GM19328 (cell line): Measurements from ENCODE around the gene HAGHL.
"Not testable (repeated sequence)": the region's sequence is repeated elsewhere in the genome, so short reads cannot be mapped to it uniquely, and the experiment has no call there.

Experiments
- ATAC-seq: cut with Tn5 transposase; IDR thresholded peaks from one replicate; pipeline ENCODE4 v1.9.1; 2021; ENCODE audit warnings: mild to moderate bottlenecking, moderate library complexity; ENCODE audit not compliant: unreplicated experiment

The HAGHL gene

GRCh38 chr16:751152-752006, 24.5 kb downstream of the HAGHL start:
- ATAC-seq: no peak

- ATAC-seq: no peak
Observed at GRCh38 chr16:752007-752312, 25.1 kb downstream of the HAGHL start.

GRCh38 chr16:754121-754607, 27.3 kb downstream of the HAGHL start:
- not testable (repeated sequence) for ATAC-seq

- ATAC-seq: no peak
Observed at GRCh38 chr16:754656-755055, 27.8 kb downstream of the HAGHL start.

- no peak for ATAC-seq
Observed at GRCh38 chr16:756428-756827, 29.5 kb downstream of the HAGHL start.

GRCh38 chr16:759110-759910, 32.4 kb downstream of the HAGHL start:
- no peak for ATAC-seq

GRCh38 chr16:760065-760464, 33.2 kb downstream of the HAGHL start:
- no peak for ATAC-seq

- ATAC-seq: no peak
Observed at GRCh38 chr16:760545-761343, 33.8 kb downstream of the HAGHL start, which contains the start of gene MSLN. MSLN (plus strand) TSS chr16:760734; CDS start chr16:762681, 1,947 bp downstream.

GRCh38 chr16:761625-762513, 35.0 kb downstream of the HAGHL start:
- ATAC-seq: no peak

- no peak for ATAC-seq
Observed at GRCh38 chr16:762595-763268, 35.8 kb downstream of the HAGHL start.

- ATAC-seq: no peak
Observed at GRCh38 chr16:763369-764183, 36.7 kb downstream of the HAGHL start.

- no peak for ATAC-seq
Observed at GRCh38 chr16:764184-764750, 37.4 kb downstream of the HAGHL start.

- ATAC-seq: no peak
Observed at GRCh38 chr16:764848-765487, 38.1 kb downstream of the HAGHL start.

GRCh38 chr16:765488-765865, 38.6 kb downstream of the HAGHL start:
- no peak for ATAC-seq

GRCh38 chr16:766008-766819, 39.3 kb downstream of the HAGHL start:
- ATAC-seq: no peak

- no peak for ATAC-seq
Observed at GRCh38 chr16:766820-767640, 40.1 kb downstream of the HAGHL start.
